Neuronal stem cell (in vitro differentiated cells): ENCODE data around the gene APP.

ENCODE experiments used
- DNase-seq: peaks from one replicate; pipeline ENCODE4 v3.0.0-alpha.2; 2013; ENCODE audit warnings: low spot score
- H2AFZ ChIP-seq: one replicate; pipeline ENCODE4 v1.6.1; 2013; ENCODE audit warnings: mild to moderate bottlenecking, low read length, inconsistent platforms
- H2AK5ac ChIP-seq: 2 replicates; pipeline ENCODE4 v1.6.1; 2013; ENCODE audit warnings: low read depth, mild to moderate bottlenecking, inconsistent platforms, low read length, moderate library complexity, mixed read lengths
- H2BK120ac ChIP-seq: 2 replicates; pipeline ENCODE4 v1.6.1; 2013; ENCODE audit warnings: low read depth, mild to moderate bottlenecking, inconsistent platforms, low read length, moderate library complexity, mixed read lengths
- H2BK12ac ChIP-seq: one replicate; pipeline ENCODE4 v1.6.1; 2013; ENCODE audit warnings: low read length, inconsistent platforms
- H2BK15ac ChIP-seq: 2 replicates; pipeline ENCODE4 v1.6.1; 2013; ENCODE audit warnings: mild to moderate bottlenecking, low read length, inconsistent platforms, mixed read lengths
- H2BK5ac ChIP-seq: one replicate; pipeline ENCODE4 v1.6.1; 2013; ENCODE audit warnings: inconsistent platforms, mild to moderate bottlenecking, low read length, moderate library complexity
- H3K14ac ChIP-seq: one replicate; pipeline ENCODE4 v1.6.1; 2013; ENCODE audit warnings: low read length, inconsistent platforms
- H3K18ac ChIP-seq: 2 replicates; pipeline ENCODE4 v1.6.1; 2013; ENCODE audit warnings: low read length, inconsistent platforms
- H3K23ac ChIP-seq: 2 replicates; pipeline ENCODE4 v1.6.1; 2013; ENCODE audit warnings: low read depth, mild to moderate bottlenecking, mixed read lengths, low read length, inconsistent platforms; ENCODE audit not compliant: poor library complexity
- H3K27ac ChIP-seq: replicated peaks from 3 replicates; pipeline ENCODE4 v1.5.1; 2013; ENCODE audit warnings: low read length, inconsistent platforms
- H3K27me3 ChIP-seq, 3 experiments: 2 replicates each; pipeline ENCODE4 v1.6.1; 2013; ENCODE audit warnings: low read length in 3 of 3, mild to moderate bottlenecking in 2 of 3, inconsistent platforms in 1 of 3, low read depth in 1 of 3, mixed read lengths in 1 of 3, moderate library complexity in 1 of 3; ENCODE audit not compliant: control insufficient read depth in 3 of 3, insufficient read depth in 3 of 3
- H3K36me3 ChIP-seq, 2 donors: replicated peaks in 1 of 2; 2 replicates each; pipeline ENCODE4 v1.6.1; 2013; ENCODE audit warnings: low read length in 2 of 2; ENCODE audit not compliant: control insufficient read depth in 2 of 2, insufficient read depth in 2 of 2
- H3K4ac ChIP-seq: 2 replicates; pipeline ENCODE4 v1.6.1; 2013; ENCODE audit warnings: inconsistent platforms, mild to moderate bottlenecking, low read length, moderate library complexity
- H3K4me1 ChIP-seq, 2 donors: 1 replicate in 1 of 2; 2 replicates in 1 of 2; pipeline ENCODE4 v1.6.1; 2013; ENCODE audit warnings: low read length in 2 of 2, low read depth in 1 of 2; ENCODE audit not compliant: control insufficient read depth in 2 of 2, insufficient read depth in 1 of 2
- H3K4me2 ChIP-seq: one replicate; pipeline ENCODE4 v1.6.1; 2013; ENCODE audit warnings: mild to moderate bottlenecking, low read length, inconsistent platforms; ENCODE audit not compliant: insufficient read depth, poor library complexity, severe bottlenecking
- H3K4me3 ChIP-seq, 2 donors: 2 replicates each; pipeline ENCODE4 v1.5.1; 2013; ENCODE audit warnings: low read length in 2 of 2, mild to moderate bottlenecking in 2 of 2, inconsistent platforms in 1 of 2, moderate library complexity in 1 of 2
- H3K79me1 ChIP-seq: one replicate; pipeline ENCODE4 v1.6.1; 2013; ENCODE audit warnings: low read depth, mild to moderate bottlenecking, inconsistent platforms, low read length, moderate library complexity
- H3K9ac ChIP-seq: one replicate; pipeline ENCODE4 v1.6.1; 2013; ENCODE audit warnings: mild to moderate bottlenecking, low read depth, low read length, inconsistent platforms; ENCODE audit not compliant: poor library complexity
- H3K9me3 ChIP-seq, 2 donors: replicated peaks in 1 of 2; 2 replicates each; pipeline versions ENCODE3 to v1.6.1; 2013; ENCODE audit warnings: low read length in 2 of 2, mild to moderate bottlenecking in 2 of 2, inconsistent platforms in 1 of 2, low read depth in 1 of 2, mixed read lengths in 1 of 2, moderate library complexity in 1 of 2; ENCODE audit not compliant: control insufficient read depth in 2 of 2, insufficient read depth in 1 of 2
- H4K8ac ChIP-seq: one replicate; pipeline ENCODE4 v1.6.1; 2013; ENCODE audit warnings: low read depth, mild to moderate bottlenecking, inconsistent platforms, low read length, moderate library complexity
- H4K91ac ChIP-seq: one replicate; pipeline ENCODE4 v1.6.1; 2013; ENCODE audit warnings: low read length, low read depth, mild to moderate bottlenecking, inconsistent platforms; ENCODE audit not compliant: poor library complexity
- WGBS, 2 donors: extraction: QIAGEN DNeasy Blood & Tissue Kit; methylation state at CpG; one replicate each; pipeline ENCODE4 v1.1.7; 2013; ENCODE audit warnings: missing lambda C conversion rate in 2 of 2, mixed read lengths in 1 of 2; ENCODE audit not compliant: insufficient read length in 2 of 2, insufficient replicate concordance in 1 of 2; ENCODE audit errors: extremely low coverage in 2 of 2; 5-methylcytosine and 5-hydroxymethylcytosine counted together

The APP gene

GRCh38 chr21:25893191-25893590 lies 277.4 kb downstream of the APP start:
- no peak overlapping the region for H4K8ac ChIP-seq
- no peak overlapping the region for H2BK120ac ChIP-seq
- H3K23ac ChIP-seq, result no peak overlapping the region
- H3K18ac ChIP-seq, result no peak overlapping the region
- H3K79me1 ChIP-seq, result no peaks in the 10 kb centered on the region
- H3K9me3 ChIP-seq, result peaks cover 2 to 20% of the 10 kb centered on the region in 2 donors
- no peaks in the 10 kb centered on the region for H3K27me3 ChIP-seq
- H2AK5ac ChIP-seq, result no peak overlapping the region
- no peak for DNase-seq
- H3K4me3 ChIP-seq, result no peak overlapping the region
- no peak overlapping the region for H2BK5ac ChIP-seq
- H3K4me2 ChIP-seq, result no peak overlapping the region
- no peak overlapping the region for H4K91ac ChIP-seq
- no peak overlapping the region for H2BK12ac ChIP-seq
- H3K4me1 ChIP-seq, result no peaks in the 10 kb centered on the region
- H3K27ac ChIP-seq, result no peak overlapping the region
- H3K4ac ChIP-seq, result no peak overlapping the region
- peaks cover 19 to 98% of the 10 kb centered on the region in 2 donors for H3K36me3 ChIP-seq
- WGBS, 2 donors, result no CpG with 5 or more reads among the region's 1 CpG
- H3K14ac ChIP-seq, result no peak overlapping the region
- no peak overlapping the region for H2BK15ac ChIP-seq
- no peak overlapping the region for H2AFZ ChIP-seq
- no peak overlapping the region for H3K9ac ChIP-seq

- Histone ChIP-seq H3K23ac (no peak overlapping the region), H3K18ac (no peak overlapping the region), H3K4me3 (no peak overlapping the region), H3K9ac (no peak overlapping the region), H3K79me1 (no peaks in the 10 kb centered on the region), H4K8ac (no peak overlapping the region), H2AK5ac (no peak overlapping the region), H3K9me3 (peaks cover 2 to 20% of the 10 kb centered on the region in 2 donors), H3K27ac (no peak overlapping the region), H2AFZ (no peak overlapping the region), H2BK120ac (no peak overlapping the region), H3K4ac (no peak overlapping the region), H3K4me1 (no peaks in the 10 kb centered on the region), H3K27me3 (no peaks in the 10 kb centered on the region), H2BK12ac (no peak overlapping the region), H3K4me2 (no peak overlapping the region), H3K36me3 (peaks cover 16 to 98% of the 10 kb centered on the region in 2 donors), H3K14ac (no peak overlapping the region), H2BK5ac (no peak overlapping the region), H4K91ac (no peak overlapping the region), H2BK15ac (no peak overlapping the region)
- DNase-seq, result no peak
- no CpG with 5 or more reads among the region's 5 CpGs for WGBS, 2 donors
These were observed 279.0 kb downstream of the APP start for GRCh38 chr21:25891596-25891995.

- no peak overlapping the region for H3K18ac ChIP-seq
- no peak overlapping the region for H3K23ac ChIP-seq
- WGBS, 2 donors, result no CpG with 5 or more reads among the region's 2 CpGs
- no peak overlapping the region for H2BK5ac ChIP-seq
- peaks cover 2 to 20% of the 10 kb centered on the region in 2 donors for H3K9me3 ChIP-seq
- no peak overlapping the region for H3K4me2 ChIP-seq
- no peak overlapping the region for H2BK12ac ChIP-seq
- no peak overlapping the region for H2AK5ac ChIP-seq
- H3K79me1 ChIP-seq, result no peaks in the 10 kb centered on the region
- no peak overlapping the region for H3K27ac ChIP-seq
- no peak overlapping the region for H4K91ac ChIP-seq
- no peak overlapping the region for H3K14ac ChIP-seq
- no peak overlapping the region for H4K8ac ChIP-seq
- no peaks in the 10 kb centered on the region for H3K27me3 ChIP-seq
- H3K9ac ChIP-seq, result no peak overlapping the region
- no peak overlapping the region for H2AFZ ChIP-seq
- peaks cover 14 to 95% of the 10 kb centered on the region in 2 donors for H3K36me3 ChIP-seq
- H2BK120ac ChIP-seq, result no peak overlapping the region
- no peak overlapping the region for H2BK15ac ChIP-seq
- no peak for DNase-seq
- no peaks in the 10 kb centered on the region for H3K4me1 ChIP-seq
- H3K4ac ChIP-seq, result no peak overlapping the region
- H3K4me3 ChIP-seq, result no peak overlapping the region
These were observed 280.6 kb downstream of the APP start for GRCh38 chr21:25890001-25890400.

GRCh38 chr21:25888711-25889110 lies 281.9 kb downstream of the APP start:
- Histone ChIP-seq H3K4ac (no peak overlapping the region), H2BK5ac (no peak overlapping the region), H3K9me3 (peaks cover 0 to 8% of the 10 kb centered on the region in 2 donors), H2AK5ac (no peak overlapping the region), H3K36me3 (peaks cover 9 to 86% of the 10 kb centered on the region in 2 donors), H3K18ac (no peak overlapping the region), H3K27me3 (no peaks in the 10 kb centered on the region), H3K27ac (no peak overlapping the region), H4K8ac (no peak overlapping the region), H3K4me1 (no peaks in the 10 kb centered on the region), H2BK120ac (no peak overlapping the region), H3K23ac (no peak overlapping the region), H2AFZ (no peak overlapping the region), H3K9ac (no peak overlapping the region), H2BK12ac (no peak overlapping the region), H3K4me3 (no peak overlapping the region), H3K79me1 (no peaks in the 10 kb centered on the region), H4K91ac (no peak overlapping the region), H2BK15ac (no peak overlapping the region), H3K4me2 (no peak overlapping the region), H3K14ac (no peak overlapping the region)
- no CpG with 5 or more reads among the region's 9 CpGs for WGBS, 2 donors
- no peak for DNase-seq
